Measurements from ENCODE around the gene PRDM16.
"Not testable (repeated sequence)": the region's sequence is repeated elsewhere in the genome, so short reads cannot be mapped to it uniquely, and the experiment has no call there.

Gene PRDM16

DNA sequence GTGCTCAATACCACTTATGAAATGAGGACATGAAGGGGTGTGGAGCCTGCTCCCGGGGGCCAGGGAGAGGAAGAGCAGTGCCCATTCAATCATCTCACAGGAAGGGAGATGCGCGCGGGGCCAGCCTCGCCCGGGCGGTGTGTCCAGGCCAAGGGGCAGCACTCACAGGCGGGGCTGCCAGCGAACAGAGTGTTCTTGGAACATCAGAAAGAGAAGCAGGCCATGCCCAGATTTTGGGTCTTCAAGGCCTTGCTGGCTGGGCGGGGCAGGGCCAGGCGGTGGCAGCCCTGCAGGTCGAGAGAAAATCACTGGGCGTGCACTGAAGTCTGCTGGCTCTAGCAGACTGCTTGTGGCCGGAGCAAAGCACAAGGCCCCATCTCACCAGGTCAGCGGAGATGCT lies 168.6 kb downstream of the PRDM16 start:
- no peak for DNase-seq (ENCODE audit: low read depth)
- H3K4me3 ChIP-seq (ENCODE audit: low read depth, low read length): no peak overlapping the region
- TF ChIP-seq, protein P1, sequence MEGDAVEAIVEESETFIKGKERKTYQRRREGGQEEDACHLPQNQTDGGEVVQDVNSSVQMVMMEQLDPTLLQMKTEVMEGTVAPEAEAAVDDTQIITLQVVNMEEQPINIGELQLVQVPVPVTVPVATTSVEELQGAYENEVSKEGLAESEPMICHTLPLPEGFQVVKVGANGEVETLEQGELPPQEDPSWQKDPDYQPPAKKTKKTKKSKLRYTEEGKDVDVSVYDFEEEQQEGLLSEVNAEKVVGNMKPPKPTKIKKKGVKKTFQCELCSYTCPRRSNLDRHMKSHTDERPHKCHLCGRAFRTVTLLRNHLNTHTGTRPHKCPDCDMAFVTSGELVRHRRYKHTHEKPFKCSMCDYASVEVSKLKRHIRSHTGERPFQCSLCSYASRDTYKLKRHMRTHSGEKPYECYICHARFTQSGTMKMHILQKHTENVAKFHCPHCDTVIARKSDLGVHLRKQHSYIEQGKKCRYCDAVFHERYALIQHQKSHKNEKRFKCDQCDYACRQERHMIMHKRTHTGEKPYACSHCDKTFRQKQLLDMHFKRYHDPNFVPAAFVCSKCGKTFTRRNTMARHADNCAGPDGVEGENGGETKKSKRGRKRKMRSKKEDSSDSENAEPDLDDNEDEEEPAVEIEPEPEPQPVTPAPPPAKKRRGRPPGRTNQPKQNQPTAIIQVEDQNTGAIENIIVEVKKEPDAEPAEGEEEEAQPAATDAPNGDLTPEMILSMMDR (conservative IDR thresholded peaks at IDR 0.05; ENCODE audit: low read depth, low read length): no peak

DNA sequence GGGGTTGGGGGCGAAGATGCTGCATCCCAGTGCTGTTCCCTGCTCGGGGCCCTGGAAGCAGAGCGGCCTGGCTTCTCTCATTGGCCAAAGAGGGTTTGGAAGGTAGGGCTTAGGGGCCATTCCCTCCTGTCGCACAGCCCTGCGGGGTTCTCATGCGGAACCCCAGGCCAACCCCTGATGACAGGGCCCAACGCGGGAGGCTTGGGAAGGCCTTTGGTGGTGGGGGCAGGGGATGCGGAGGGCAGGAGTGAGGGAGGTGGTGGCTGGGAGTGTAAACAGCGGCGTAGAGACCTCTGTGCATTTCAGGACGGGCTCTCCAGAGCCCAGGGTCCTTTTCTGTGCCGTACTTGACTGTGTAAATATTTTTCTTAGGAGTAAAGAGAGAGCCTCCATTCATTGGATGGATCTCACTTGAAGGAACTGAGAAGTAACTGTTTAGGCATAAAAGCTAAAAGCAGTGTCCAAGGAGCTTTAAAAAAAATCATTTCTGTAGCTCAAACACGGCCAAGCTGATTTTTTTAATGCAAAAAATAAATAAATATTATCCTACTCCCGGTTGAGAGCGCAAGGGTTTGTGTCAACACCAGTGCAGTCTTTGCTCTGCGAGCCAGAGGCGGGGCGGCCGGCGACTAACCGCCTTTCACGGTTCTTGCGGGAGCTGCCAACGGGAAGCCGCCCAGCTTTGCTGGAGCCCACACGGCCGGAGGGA lies 169.1 kb downstream of the PRDM16 start:
- TF ChIP-seq, protein P1 (conservative IDR thresholded peaks at IDR 0.05; ENCODE audit: low read depth, low read length): no peak
- no peak overlapping the region for H3K4me3 ChIP-seq (ENCODE audit: low read depth, low read length)
- no peak for DNase-seq (ENCODE audit: low read depth)

- DNase-seq (ENCODE audit: low read depth): no peak
- no peak overlapping the region for H3K4me3 ChIP-seq (ENCODE audit: low read depth, low read length)
- TF ChIP-seq, protein P1 (conservative IDR thresholded peaks at IDR 0.05; ENCODE audit: low read depth, low read length): no peak
Measured at GRCh38 chr1:3238703-3239278, 169.8 kb downstream of the PRDM16 start.

- H3K4me3 ChIP-seq (ENCODE audit: low read depth, low read length); DNase-seq (ENCODE audit: low read depth): not testable (repeated sequence)
Measured at GRCh38 chr1:3239991-3240390, 171.0 kb downstream of the PRDM16 start.

- no peak for DNase-seq (ENCODE audit: low read depth)
- H3K4me3 ChIP-seq (ENCODE audit: low read depth, low read length): no peak overlapping the region
- TF ChIP-seq, protein P1 (conservative IDR thresholded peaks at IDR 0.05; ENCODE audit: low read depth, low read length): no peak
Measured at GRCh38 chr1:3240524-3241235, 171.7 kb downstream of the PRDM16 start.

- TF ChIP-seq, protein P1 (conservative IDR thresholded peaks at IDR 0.05; ENCODE audit: low read depth, low read length): no peak
- DNase-seq (ENCODE audit: low read depth): no peak
- no peak overlapping the region for H3K4me3 ChIP-seq (ENCODE audit: low read depth, low read length)
Measured at GRCh38 chr1:3241236-3241550, 172.2 kb downstream of the PRDM16 start.

GRCh38 chr1:3241673-3242407 lies 172.8 kb downstream of the PRDM16 start:
- TF ChIP-seq, protein P1 (conservative IDR thresholded peaks at IDR 0.05; ENCODE audit: low read depth, low read length): no peak
- no peak overlapping the region for H3K4me3 ChIP-seq (ENCODE audit: low read depth, low read length)
- no peak for DNase-seq (ENCODE audit: low read depth)

Data from choroid plexus epithelial cell (primary cell).